ENCODE results near the gene APOBEC2. TPM values are rescaled to one million over a fixed set of nuclear protein-coding genes. Genes with fewer than 3 reads are reported as not detected.

Gene APOBEC2
- total RNA-seq, 2 experiments from 2014 or later: not detected

GRCh38 chr6:41055149-41055548 lies 2.1 kb downstream of the APOBEC2 start:
- CTCF ChIA-PET (ENCODE audit: unreplicated experiment): interaction anchor here (1.0 to 1.6 kb wide), 2 partner anchors 16 to 127 kb away, joined by 3 to 4 read pairs; no protein-coding TSS in a partner anchor
- H2AFZ ChIP-seq (ENCODE audit: low read length): no peak overlapping the region
- DNase-seq (ENCODE audit: low spot score): peak; percentile 64
- peak overlapping the region; percentile 37 for H3K27ac ChIP-seq (ENCODE audit: low read depth, low read length, poor library complexity, severe bottlenecking)
- TF ChIP-seq, protein P1, sequence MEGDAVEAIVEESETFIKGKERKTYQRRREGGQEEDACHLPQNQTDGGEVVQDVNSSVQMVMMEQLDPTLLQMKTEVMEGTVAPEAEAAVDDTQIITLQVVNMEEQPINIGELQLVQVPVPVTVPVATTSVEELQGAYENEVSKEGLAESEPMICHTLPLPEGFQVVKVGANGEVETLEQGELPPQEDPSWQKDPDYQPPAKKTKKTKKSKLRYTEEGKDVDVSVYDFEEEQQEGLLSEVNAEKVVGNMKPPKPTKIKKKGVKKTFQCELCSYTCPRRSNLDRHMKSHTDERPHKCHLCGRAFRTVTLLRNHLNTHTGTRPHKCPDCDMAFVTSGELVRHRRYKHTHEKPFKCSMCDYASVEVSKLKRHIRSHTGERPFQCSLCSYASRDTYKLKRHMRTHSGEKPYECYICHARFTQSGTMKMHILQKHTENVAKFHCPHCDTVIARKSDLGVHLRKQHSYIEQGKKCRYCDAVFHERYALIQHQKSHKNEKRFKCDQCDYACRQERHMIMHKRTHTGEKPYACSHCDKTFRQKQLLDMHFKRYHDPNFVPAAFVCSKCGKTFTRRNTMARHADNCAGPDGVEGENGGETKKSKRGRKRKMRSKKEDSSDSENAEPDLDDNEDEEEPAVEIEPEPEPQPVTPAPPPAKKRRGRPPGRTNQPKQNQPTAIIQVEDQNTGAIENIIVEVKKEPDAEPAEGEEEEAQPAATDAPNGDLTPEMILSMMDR (conservative IDR thresholded peaks at IDR 0.05; ENCODE audit: low read length): no peak
- no peak for TF ChIP-seq EZH2phosphoT487 (IDR thresholded peaks at IDR 0.05; ENCODE audit: borderline replicate concordance, low read depth, low read length)
- intact Hi-C loops (cut with micrococcal nuclease; ENCODE audit: unreplicated experiment): no loop called here
- no peaks in the 10 kb centered on the region for H3K36me3 ChIP-seq (ENCODE audit: insufficient read depth, low read length)
- H3K4me2 ChIP-seq (ENCODE audit: low read length): peak overlapping the region; percentile 46
- no peaks in the 10 kb centered on the region for H3K79me2 ChIP-seq (ENCODE audit: insufficient read depth, low read depth, low read length)
- H3K9me3 ChIP-seq (ENCODE audit: low read length): no peaks in the 10 kb centered on the region
- H3K4me1 ChIP-seq (ENCODE audit: insufficient read depth, low read length, poor library complexity, severe bottlenecking): peaks cover 38% of the 10 kb centered on the region
- no peak overlapping the region for H3K4me3 ChIP-seq (ENCODE audit: low read depth, low read length, poor library complexity, severe bottlenecking)
- POLR2A ChIA-PET: interaction anchor here (0.8 to 3.2 kb wide), 5 partner anchors 9 to 20 kb away, joined by 3 to 13 read pairs (median 4); partner anchors contain the start of genes NFYA and OARD1
- BruUV-seq (replicated peaks): no TSS peak
- H3K9me2 ChIP-seq (ENCODE audit: insufficient read depth, low read length): no peaks in the 10 kb centered on the region
- no peaks in the 10 kb centered on the region for H4K20me1 ChIP-seq (ENCODE audit: insufficient read depth, low read length)

- Histone ChIP-seq H3K9me3 (ENCODE audit: low read length) (no peaks in the 10 kb centered on the region), H3K4me2 (ENCODE audit: low read length) (no peak overlapping the region), H2AFZ (ENCODE audit: low read length) (no peak overlapping the region), H3K9me2 (ENCODE audit: insufficient read depth, low read length) (no peaks in the 10 kb centered on the region), H3K36me3 (ENCODE audit: insufficient read depth, low read length) (no peaks in the 10 kb centered on the region), H3K4me1 (ENCODE audit: insufficient read depth, low read length, poor library complexity, severe bottlenecking) (peaks cover 36% of the 10 kb centered on the region), H3K27ac (ENCODE audit: low read depth, low read length, poor library complexity, severe bottlenecking) (no peak overlapping the region), H3K4me3 (ENCODE audit: low read depth, low read length, poor library complexity, severe bottlenecking) (no peak overlapping the region), H3K79me2 (ENCODE audit: insufficient read depth, low read depth, low read length) (no peaks in the 10 kb centered on the region), H4K20me1 (ENCODE audit: insufficient read depth, low read length) (no peaks in the 10 kb centered on the region)
- TF ChIP-seq, protein P1 (conservative IDR thresholded peaks at IDR 0.05; ENCODE audit: low read length): no peak
- TF ChIP-seq EZH2phosphoT487 (IDR thresholded peaks at IDR 0.05; ENCODE audit: borderline replicate concordance, low read depth, low read length): no peak
- ChIA-PET POLR2A (no interaction called here), CTCF (ENCODE audit: unreplicated experiment) (interaction anchor here (1.0 kb wide), 1 partner anchor 25 kb away, joined by 3 read pairs; no protein-coding TSS in a partner anchor)
- intact Hi-C loops (cut with micrococcal nuclease; ENCODE audit: unreplicated experiment): no loop called here
- BruUV-seq (replicated peaks): no TSS peak
- DNase-seq (ENCODE audit: low spot score): no peak
Measured at GRCh38 chr6:41056768-41057490, 3.9 kb downstream of the APOBEC2 start.

- Histone ChIP-seq H3K9me2 (ENCODE audit: insufficient read depth, low read length) (no peaks in the 10 kb centered on the region), H4K20me1 (ENCODE audit: insufficient read depth, low read length) (no peaks in the 10 kb centered on the region), H3K27ac (ENCODE audit: low read depth, low read length, poor library complexity, severe bottlenecking) (no peak overlapping the region), H3K79me2 (ENCODE audit: insufficient read depth, low read depth, low read length) (no peaks in the 10 kb centered on the region), H3K4me3 (ENCODE audit: low read depth, low read length, poor library complexity, severe bottlenecking) (no peak overlapping the region), H3K36me3 (ENCODE audit: insufficient read depth, low read length) (peaks cover under 1% of the 10 kb centered on the region; the same call in 1 of the 2 replicates), H2AFZ (ENCODE audit: low read length) (no peak overlapping the region), H3K9me3 (ENCODE audit: low read length) (no peaks in the 10 kb centered on the region), H3K4me2 (ENCODE audit: low read length) (no peak overlapping the region), H3K4me1 (ENCODE audit: insufficient read depth, low read length, poor library complexity, severe bottlenecking) (peaks cover 23% of the 10 kb centered on the region)
- BruUV-seq (replicated peaks): no TSS peak
- POLR2A ChIA-PET: no interaction called here
- intact Hi-C loops (cut with micrococcal nuclease; ENCODE audit: unreplicated experiment): no loop called here
- TF ChIP-seq, protein P1 (conservative IDR thresholded peaks at IDR 0.05; ENCODE audit: low read length): 0 out of 2 replicates have a peak, but pooled peaks have one; percentile 0
- no peak for TF ChIP-seq EZH2phosphoT487 (IDR thresholded peaks at IDR 0.05; ENCODE audit: borderline replicate concordance, low read depth, low read length)
- CTCF ChIA-PET (ENCODE audit: unreplicated experiment): interaction anchor here (0.6 kb wide), 1 partner anchor 224 kb away, joined by 4 read pairs; no protein-coding TSS in a partner anchor
- no peak for DNase-seq (ENCODE audit: low spot score)
Measured at GRCh38 chr6:41058783-41059181, 5.8 kb downstream of the APOBEC2 start.
